GM19463 (cell line): ENCODE results near the gene SET.
"Not testable (repeated sequence)": the region's sequence is repeated elsewhere in the genome, so short reads cannot be mapped to it uniquely, and the experiment has no call there.

Source experiments
- ATAC-seq: cut with Tn5 transposase; IDR thresholded peaks from one replicate; pipeline ENCODE4 v1.9.1; 2021; ENCODE audit warnings: mild to moderate bottlenecking, moderate library complexity; ENCODE audit not compliant: unreplicated experiment

Gene SET

GRCh38 chr9:128685636-128686489 lies 3.2 kb upstream of the SET start:
- ATAC-seq = no peak

GRCh38 chr9:128687453-128687852 lies 1.6 kb upstream of the SET start:
- ATAC-seq = no peak

GRCh38 chr9:128689293-128689774 lies 312 bp downstream of the SET start:
- peak; percentile 28 for ATAC-seq

DNA sequence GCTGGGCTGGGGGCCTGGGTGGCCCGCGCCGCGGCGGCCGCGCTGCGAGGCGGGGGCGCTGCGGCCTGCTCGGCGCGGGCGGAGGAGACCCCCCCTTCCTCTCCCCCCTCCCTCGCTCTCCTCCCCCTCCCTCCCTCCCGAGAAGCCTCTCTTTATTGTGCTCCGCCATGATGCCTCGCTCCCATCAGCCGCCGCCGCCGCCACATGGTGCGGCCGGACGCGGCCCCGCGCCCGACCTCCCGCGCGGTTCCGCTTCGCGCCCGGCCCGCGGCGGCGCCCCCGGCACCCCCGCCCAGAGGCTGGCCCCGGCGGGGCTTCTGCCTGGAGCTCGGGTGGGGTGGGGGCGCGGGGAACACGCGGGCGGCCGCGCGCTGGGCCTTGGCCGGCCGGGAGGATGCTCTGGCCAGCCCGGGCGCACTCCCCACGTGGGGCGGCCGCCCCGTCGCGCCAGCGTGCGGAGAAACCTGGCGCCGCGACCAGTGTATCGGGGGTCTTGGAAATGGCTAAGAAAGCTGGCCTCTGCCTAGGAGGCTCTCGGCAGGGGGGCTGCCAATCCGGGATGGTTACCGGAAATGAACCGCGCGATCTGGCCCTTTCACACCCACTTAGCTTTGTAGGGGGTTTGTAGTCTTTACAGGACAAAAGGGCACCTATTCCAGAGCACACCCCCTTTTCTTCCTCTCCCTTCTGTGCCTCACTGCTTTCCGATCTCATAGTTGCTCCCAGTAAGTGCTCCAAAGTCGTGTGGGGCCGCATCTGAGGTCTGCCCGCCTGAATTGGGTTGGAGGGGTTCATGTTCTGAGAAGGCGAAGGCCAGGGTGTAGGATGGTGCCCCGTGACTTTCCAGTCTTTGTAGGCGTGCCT lies 1.0 kb downstream of the SET start:
- no peak for ATAC-seq

DNA sequence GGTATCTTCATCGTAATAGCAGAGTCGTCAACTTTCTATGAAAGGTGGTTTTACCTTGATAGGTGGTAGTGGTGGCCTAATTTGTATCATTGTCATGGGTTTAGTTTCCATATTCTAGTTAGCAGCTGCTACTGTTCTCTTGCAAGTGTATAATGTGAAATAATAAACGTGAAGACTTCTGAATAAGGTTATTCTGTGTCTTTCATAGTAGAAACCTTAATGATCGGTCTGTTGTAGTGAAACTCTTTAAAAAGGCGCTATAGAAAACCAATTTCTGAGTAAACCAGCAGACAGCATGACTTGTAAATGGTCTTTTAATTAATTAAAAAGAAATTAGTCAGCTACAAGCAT lies 1.6 kb downstream of the SET start:
- no peak for ATAC-seq

DNA sequence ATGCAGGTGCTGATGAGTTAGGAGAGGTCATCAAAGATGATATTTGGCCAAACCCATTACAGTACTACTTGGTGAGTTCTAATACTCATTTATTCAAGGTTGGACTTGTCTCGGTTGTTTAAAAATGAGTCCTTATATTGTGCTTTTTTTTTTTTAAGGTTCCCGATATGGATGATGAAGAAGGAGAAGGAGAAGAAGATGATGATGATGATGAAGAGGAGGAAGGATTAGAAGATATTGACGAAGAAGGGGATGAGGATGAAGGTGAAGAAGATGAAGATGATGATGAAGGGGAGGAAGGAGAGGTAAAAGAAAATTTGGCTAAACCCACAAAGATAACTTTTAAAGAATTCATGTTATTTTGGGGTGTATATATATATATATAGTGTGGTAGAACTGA lies 4.7 kb downstream of the SET start:
- ATAC-seq = not testable (repeated sequence)

- no peak for ATAC-seq
These were observed 5.3 kb downstream of the SET start for GRCh38 chr9:128694344-128694743.

DNA sequence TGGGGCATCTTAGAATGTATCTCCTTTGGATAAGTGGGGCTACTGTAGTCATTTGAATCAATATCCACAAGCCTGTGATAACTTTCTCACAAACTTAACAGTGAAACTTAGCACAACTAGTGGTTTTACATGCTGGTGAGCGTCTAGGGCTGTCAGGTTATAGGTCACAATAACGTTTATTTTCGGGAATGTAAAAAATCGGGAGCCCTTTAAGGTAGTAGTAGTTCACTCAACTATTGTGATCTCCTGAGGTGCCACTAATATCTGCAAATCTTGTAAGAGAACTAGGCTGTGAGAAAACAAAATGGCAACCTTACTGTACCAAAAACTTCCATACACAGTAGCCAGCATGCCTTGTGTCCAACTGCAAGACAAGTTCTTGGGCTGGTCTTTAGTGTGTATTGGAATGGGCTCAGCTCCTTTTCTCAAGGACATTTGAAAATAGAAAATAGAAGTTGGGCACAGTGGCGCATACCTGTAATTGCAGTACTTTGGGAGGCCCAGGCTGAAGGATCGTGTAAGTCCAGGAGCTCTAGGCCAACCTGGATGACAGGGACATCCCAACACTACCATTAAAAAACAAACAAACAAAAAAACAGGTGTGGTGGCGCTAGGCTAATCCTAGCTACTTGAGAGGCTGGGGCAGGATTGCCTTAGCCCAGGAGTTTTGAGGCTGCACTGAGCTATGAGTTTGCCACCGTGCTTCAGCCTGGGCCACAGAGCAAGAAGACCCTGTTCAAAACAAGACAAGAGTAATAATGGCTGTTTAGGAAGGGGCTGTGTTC lies 8.1 kb downstream of the SET start:
- ATAC-seq = no peak

DNA sequence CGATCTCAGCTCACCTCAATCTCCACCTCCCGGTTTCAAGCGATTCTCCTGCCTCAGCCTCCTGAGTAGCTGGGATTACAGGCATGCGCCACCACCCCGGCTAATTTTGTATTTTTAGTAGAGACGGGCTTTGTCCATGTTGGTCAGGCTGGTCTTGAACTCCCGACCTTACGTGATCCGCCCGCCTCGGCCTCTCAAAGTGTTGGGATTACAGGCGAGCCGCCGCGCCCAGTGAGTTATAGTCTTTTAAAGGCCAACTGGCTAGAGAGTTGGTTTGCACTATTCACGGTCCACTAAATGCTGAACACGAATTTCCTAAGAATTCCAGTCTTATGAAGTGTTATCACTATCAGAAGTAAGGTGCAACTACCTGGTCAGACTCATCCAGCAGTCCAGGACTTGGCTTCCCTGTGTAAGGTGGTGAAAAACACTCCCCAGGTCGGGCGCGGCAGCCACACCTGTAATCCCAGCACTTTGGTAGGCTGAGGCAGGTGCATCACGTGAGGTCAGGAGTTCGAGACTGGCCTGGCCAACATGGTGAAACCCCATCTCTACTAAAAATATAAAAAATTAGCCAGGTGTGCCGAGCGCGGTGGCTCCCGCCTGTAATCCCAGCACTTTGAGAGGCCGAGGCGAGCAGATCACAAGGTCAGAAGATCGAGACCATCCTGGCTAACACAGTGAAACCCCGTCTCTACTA lies 10.2 kb downstream of the SET start:
- not testable (repeated sequence) for ATAC-seq

GRCh38 chr9:128701227-128701854 lies 12.3 kb downstream of the SET start:
- no peak for ATAC-seq

- peak; percentile 84 for ATAC-seq
These were observed 13.5 kb downstream of the SET start, which contains the start of gene PKN3 for GRCh38 chr9:128702445-128702948. Gene PKN3 (plus strand): TSS chr9:128702503. CDS start chr9:128702916, 413 bp downstream.

GRCh38 chr9:128702949-128703615 lies 14.1 kb downstream of the SET start:
- no peak for ATAC-seq

DNA sequence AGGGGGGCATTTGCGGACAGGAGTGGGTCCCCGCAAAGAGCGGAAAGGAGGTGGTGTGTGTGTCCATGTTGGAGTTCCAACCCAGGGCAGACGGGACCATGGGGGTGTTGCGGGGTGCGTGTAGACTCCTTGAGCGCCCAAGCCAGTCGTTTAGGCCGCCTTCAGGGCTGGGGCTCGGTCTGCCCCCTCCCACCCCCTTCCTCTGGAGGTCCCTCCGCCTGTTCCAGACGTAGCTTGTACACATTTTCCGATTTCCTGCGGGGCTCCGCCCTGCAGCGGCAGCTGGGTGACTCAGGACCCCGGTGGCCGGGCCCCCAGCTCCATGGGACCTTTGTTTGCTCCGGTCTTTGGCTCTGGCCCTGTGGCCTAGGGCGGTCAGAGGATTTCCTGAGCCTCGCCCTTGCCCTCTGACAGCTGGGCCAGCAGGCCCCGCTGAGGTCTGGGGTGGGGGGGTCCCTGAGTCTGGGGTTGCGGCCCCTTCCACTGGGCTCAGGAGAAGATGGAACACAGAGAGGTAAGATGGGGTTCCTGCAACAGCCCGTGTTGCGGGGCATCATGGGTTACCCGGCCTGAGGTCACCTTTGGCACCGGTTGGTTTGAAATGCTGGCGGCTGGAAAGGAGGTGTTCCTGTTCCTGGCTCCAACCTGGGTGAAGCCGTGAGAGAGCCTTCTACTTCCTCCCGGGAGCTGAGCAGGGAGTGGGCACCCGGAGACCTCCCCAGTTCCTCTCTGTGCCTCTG lies 14.8 kb downstream of the SET start:
- no peak for ATAC-seq

DNA sequence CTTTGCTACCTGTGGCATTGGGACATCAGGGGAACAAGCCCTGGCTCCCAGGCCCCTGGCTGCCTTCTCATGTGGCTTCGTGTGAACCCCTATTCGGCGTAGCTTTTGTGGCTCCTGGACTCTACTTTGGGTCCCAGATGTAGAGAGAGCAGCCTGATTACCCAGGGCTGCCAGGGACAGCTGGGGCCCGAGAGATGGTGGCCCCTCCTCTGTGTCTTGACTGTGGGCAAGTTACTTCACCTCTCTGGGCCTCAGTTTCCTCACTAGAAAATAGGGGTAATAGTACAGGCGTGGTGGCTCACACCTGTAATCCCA lies 15.3 kb downstream of the SET start:
- ATAC-seq = no peak

DNA sequence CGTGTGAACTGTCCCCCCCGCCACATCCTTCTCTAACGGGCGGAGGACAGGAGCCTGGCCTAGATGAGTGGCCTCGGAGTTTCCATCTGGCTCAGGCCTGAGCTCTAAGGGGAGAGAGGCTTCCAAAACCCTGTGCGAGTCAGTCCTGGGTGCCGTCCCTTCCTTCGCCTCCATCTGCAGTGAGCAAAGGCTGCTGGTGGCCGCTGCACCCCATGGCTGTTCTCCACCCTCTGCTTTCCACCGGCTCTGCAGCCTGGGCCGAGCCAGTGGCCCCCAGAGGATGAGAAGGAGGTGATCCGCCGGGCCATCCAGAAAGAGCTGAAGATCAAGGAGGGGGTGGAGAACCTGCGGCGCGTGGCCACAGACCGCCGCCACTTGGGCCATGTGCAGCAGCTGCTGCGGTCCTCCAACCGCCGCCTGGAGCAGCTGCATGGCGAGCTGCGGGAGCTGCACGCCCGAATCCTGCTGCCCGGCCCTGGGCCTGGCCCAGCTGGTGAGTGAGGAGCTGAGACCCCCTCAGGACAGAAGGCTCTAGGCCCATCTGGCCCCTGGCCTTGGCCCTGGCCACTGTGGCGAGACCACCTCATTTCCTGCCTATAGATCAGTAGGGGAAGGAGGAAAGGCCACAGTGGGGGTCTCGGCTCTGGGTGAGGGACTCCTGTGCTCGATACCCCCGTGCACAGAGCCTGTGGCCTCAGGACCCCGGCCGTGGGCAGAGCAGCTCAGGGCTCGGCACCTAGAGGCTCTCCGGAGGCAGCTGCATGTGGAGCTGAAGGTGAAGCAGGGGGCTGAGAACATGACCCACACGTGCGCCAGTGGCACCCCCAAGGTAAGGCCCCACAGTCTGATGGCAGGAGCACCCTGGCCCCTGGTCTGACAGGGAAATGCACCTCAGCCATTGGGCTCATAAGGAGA lies 16.3 kb downstream of the SET start:
- no peak for ATAC-seq

DNA sequence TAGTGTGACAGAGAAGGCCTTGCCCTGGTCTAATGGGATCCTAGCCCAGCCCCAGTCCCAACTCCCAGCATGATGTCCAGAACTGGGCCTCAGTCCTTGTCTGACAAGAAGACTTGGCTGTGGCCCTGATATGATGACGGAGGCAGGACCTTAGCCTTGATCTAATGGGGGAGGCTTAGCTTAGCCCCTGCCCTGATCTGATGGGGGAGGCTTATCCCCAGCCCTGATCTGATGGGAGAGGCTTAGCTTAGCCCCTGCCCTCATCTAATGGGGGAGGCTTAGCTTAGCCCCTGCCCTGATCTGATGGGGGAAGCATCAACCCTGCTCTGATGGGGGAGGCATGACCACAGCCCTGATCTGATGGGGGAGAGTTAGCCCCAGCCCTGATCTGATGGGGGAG lies 17.0 kb downstream of the SET start:
- ATAC-seq = no peak

DNA sequence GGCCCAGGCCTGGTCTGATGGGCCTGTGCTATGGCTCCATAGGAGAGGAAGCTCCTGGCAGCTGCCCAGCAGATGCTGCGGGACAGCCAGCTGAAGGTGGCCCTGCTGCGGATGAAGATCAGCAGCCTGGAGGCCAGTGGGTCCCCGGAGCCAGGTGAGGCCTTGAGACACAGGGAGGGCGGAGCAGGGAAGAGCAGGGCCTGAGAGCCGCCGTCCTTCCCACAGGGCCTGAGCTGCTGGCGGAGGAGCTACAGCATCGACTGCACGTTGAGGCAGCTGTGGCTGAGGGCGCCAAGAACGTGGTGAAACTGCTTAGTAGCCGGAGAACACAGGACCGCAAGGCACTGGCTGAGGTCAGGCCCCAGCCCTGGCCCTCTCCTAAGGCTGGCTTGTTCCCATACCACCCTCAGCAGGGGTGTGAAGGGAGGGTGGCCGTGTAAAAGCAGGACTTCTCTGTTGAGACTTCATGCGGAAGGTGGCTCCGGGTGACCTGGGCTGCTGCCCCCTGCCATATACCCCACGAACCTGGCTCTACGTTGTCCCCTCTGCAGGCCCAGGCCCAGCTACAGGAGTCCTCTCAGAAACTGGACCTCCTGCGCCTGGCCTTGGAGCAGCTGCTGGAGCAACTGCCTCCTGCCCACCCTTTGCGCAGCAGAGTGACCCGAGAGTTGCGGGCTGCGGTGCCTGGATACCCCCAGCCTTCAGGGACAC lies 17.8 kb downstream of the SET start:
- ATAC-seq = no peak
